ENCODE data around the gene MTHFD1.

MTHFD1 gene

GRCh38 chr14:64409126-64409920, 21.2 kb downstream of the MTHFD1 start:
- DNase-seq = no peak

- no peak for DNase-seq
Measured at GRCh38 chr14:64410084-64410774, 22.1 kb downstream of the MTHFD1 start.

GRCh38 chr14:64411001-64411400, 22.8 kb downstream of the MTHFD1 start:
- no peak for DNase-seq

- no peak for DNase-seq
Measured at GRCh38 chr14:64412237-64412636, 24.1 kb downstream of the MTHFD1 start.

GRCh38 chr14:64416348-64416932, 28.3 kb downstream of the MTHFD1 start:
- DNase-seq = no peak

- no peak for DNase-seq
Measured at GRCh38 chr14:64417055-64417770, 29.1 kb downstream of the MTHFD1 start.

- DNase-seq = no peak
Measured at GRCh38 chr14:64417771-64418125, 29.6 kb downstream of the MTHFD1 start.

- DNase-seq = no peak
Measured at GRCh38 chr14:64419003-64419402, 30.9 kb downstream of the MTHFD1 start.

- no peak for DNase-seq
Measured at GRCh38 chr14:64421166-64421565, 33.0 kb downstream of the MTHFD1 start.

- DNase-seq = no peak
Measured at GRCh38 chr14:64422005-64422404, 33.9 kb downstream of the MTHFD1 start.

- DNase-seq = no peak
Measured at GRCh38 chr14:64422756-64423155, 34.6 kb downstream of the MTHFD1 start.

GRCh38 chr14:64423987-64424386, 35.8 kb downstream of the MTHFD1 start:
- no peak for DNase-seq

- DNase-seq = no peak
Measured at GRCh38 chr14:64434528-64434927, 46.4 kb downstream of the MTHFD1 start.

GRCh38 chr14:64438181-64438841, 50.2 kb downstream of the MTHFD1 start:
- DNase-seq = no peak

GRCh38 chr14:64439141-64439540, 51.0 kb downstream of the MTHFD1 start:
- no peak for DNase-seq

- no peak for DNase-seq
Measured at GRCh38 chr14:64440494-64440893, 52.3 kb downstream of the MTHFD1 start.

- no peak for DNase-seq
Measured at GRCh38 chr14:64442300-64442988, 54.3 kb downstream of the MTHFD1 start.

- DNase-seq = no peak
Measured at GRCh38 chr14:64444140-64444539, 56.0 kb downstream of the MTHFD1 start.

- no peak for DNase-seq
Measured at GRCh38 chr14:64444984-64445845, 57.1 kb downstream of the MTHFD1 start.

GRCh38 chr14:64447876-64448670, 59.9 kb downstream of the MTHFD1 start:
- DNase-seq = no peak
